GM12878 (cell line): ENCODE data around the gene TRIM7. TPM values are rescaled to one million over a fixed set of nuclear protein-coding genes. Genes with fewer than 3 reads are reported as not detected.

Source experiments
- ATAC-seq: fragments of 200-7000 bp; cut with Tn5 transposase; 3 replicates; pipeline ENCODE4 v1.9.1; 2020; ENCODE audit warnings: mild to moderate bottlenecking, moderate library complexity
- BruUV-seq: library from RNA; stranded (reverse); fragments of 400-500 nt; replicated peaks from 2 replicates; lab custom pipeline; 2021; lab: Mats Ljungman, UMichigan
- CTCF ChIA-PET: fragments of 300-600 bp; sonication (Branson Sonifier 250); formaldehyde crosslinking; extraction: SDS; loops from one replicate; lab custom pipeline; 2021; ENCODE audit warnings: inconsistent platforms; lab: Yijun Ruan, JAX
- POLR2A ChIA-PET: fragments of 350-600 bp; formaldehyde crosslinking; extraction: SDS; loops from one replicate; lab custom pipeline; 2021; ENCODE audit warnings: inconsistent platforms; lab: Charles Lee
- RAD21 ChIA-PET: fragments of 300-600 bp; sonication (Branson Sonifier 250); formaldehyde crosslinking; loops from one replicate; lab custom pipeline; 2023; ENCODE audit warnings: antibody characterized with exemption; ENCODE audit not compliant: unreplicated experiment; lab: Charles Lee
- SMC1A ChIA-PET: fragments of 300-600 bp; sonication (Branson Sonifier 250); formaldehyde crosslinking; loops from one replicate; lab custom pipeline; 2023; ENCODE audit not compliant: unreplicated experiment, uncharacterized antibody; lab: Charles Lee
- DNase-seq: peaks from one replicate; pipeline ENCODE4 v3.0.0-alpha.2; 2011; ENCODE audit warnings: low read depth, low spot score
- FAIRE-seq: peaks from 3 replicates; lab custom pipeline; 2011; peaks lifted over from hg19 to GRCh38; lab: Jason Lieb, UNC
- H2AFZ ChIP-seq: 2 replicates; pipeline ENCODE4 v1.6.0; 2011; ENCODE audit warnings: low read depth, low read length, control low read depth; ENCODE audit not compliant: control insufficient read depth
- H3K27ac ChIP-seq: 2 replicates; pipeline ENCODE4 v1.5.1; 2011; ENCODE audit warnings: control low read depth; ENCODE audit not compliant: control insufficient read depth, insufficient read depth
- H3K27me3 ChIP-seq, 2 experiments: replicated peaks in 1 of 2; 2 replicates each; pipeline versions ENCODE4 v1.6.0 to v1.6.1; 2011; ENCODE audit warnings: low read length in 1 of 2; ENCODE audit not compliant: control insufficient read depth in 2 of 2, insufficient read depth in 2 of 2
- H3K36me3 ChIP-seq, 2 experiments: 2 replicates each; pipeline ENCODE4 v1.5.1; 2011; ENCODE audit warnings: low read length in 1 of 2; ENCODE audit not compliant: control insufficient read depth in 2 of 2, insufficient read depth in 2 of 2
- H3K4me1 ChIP-seq: 2 replicates; pipeline ENCODE4 v1.6.1; 2011; ENCODE audit warnings: mild to moderate bottlenecking, low read length, moderate library complexity, mixed read lengths; ENCODE audit not compliant: control insufficient read depth, insufficient read depth
- H3K4me2 ChIP-seq: 2 replicates; pipeline ENCODE4 v1.6.0; 2011; ENCODE audit warnings: control low read depth; ENCODE audit not compliant: control insufficient read depth, insufficient read depth
- H3K4me3 ChIP-seq: fragments of 200-600 bp; sonication (generic); 2 replicates; pipeline ENCODE4 v1.5.1; 2016
- H3K79me2 ChIP-seq: 2 replicates; pipeline ENCODE4 v1.6.0; 2011; ENCODE audit warnings: low read length; ENCODE audit not compliant: control insufficient read depth, insufficient read depth
- H3K9ac ChIP-seq: 2 replicates; pipeline ENCODE4 v1.8.0; 2011; ENCODE audit warnings: low read length, control low read depth, mixed read lengths; ENCODE audit not compliant: control insufficient read depth, insufficient read depth
- H3K9me3 ChIP-seq: replicated peaks from 3 replicates; pipeline ENCODE4 v1.5.1; 2011; ENCODE audit warnings: mild to moderate bottlenecking, low read length; ENCODE audit not compliant: control insufficient read depth, insufficient read depth
- H4K20me1 ChIP-seq: 2 replicates; pipeline ENCODE4 v1.6.0; 2011; ENCODE audit not compliant: control insufficient read depth, insufficient read depth
- MEF2A ChIP-seq: IDR thresholded peaks from 2 replicates; pipeline ENCODE4 v1.6.1; 2011; ENCODE audit warnings: low read depth, mild to moderate bottlenecking, low read length, moderate library complexity; ENCODE audit not compliant: insufficient read depth
- SP1 ChIP-seq: IDR thresholded peaks from one replicate; pipeline ENCODE4 v1.6.1; 2011; ENCODE audit warnings: low read depth, low read length
- SRF ChIP-seq, 2 experiments: IDR thresholded peaks; 2 replicates each; pipeline ENCODE4 v1.6.1; 2011; ENCODE audit warnings: low read depth in 2 of 2, low read length in 2 of 2, mild to moderate bottlenecking in 1 of 2, moderate library complexity in 1 of 2
- WGBS: methylation state at CpG from one replicate; pipeline ENCODE4 v1.1.6; 2016; ENCODE audit warnings: low lambda C conversion rate; ENCODE audit not compliant: insufficient replicate concordance, insufficient coverage; ENCODE audit errors: missing lambda C conversion rate; 5-methylcytosine and 5-hydroxymethylcytosine counted together
- in situ Hi-C: fragments of 300-500 bp; cut with MboI; formaldehyde crosslinking; loops from 9 replicates; pipeline ENCODE4 v1.14.3; 2018; ENCODE audit warnings: mixed read lengths
- intact Hi-C: fragments of 100-400 bp; cut with micrococcal nuclease; formaldehyde crosslinking; loops from one replicate; pipeline ENCODE4 v1.14.2; 2022; ENCODE audit not compliant: unreplicated experiment
- polyA plus RNA-seq, 11 experiments: library from polyadenylated mRNA; depleted of rRNA in 4 of 11; unstranded in 6 of 11; stranded (reverse) in 5 of 11; fragments of >200 nt; fragmentation: Nextera tagmentation in 4 of 11; fragmentation: Illumina TruSeq in 1 of 11; extraction: Ambion mirVana in 4 of 11; extraction: Trizol in 1 of 11; gene quantifications; 1 replicate in 1 of 11; 2 replicates in 10 of 11; pipeline versions ENCODE4 v1.2.1 to v1.2.3, GENCODE V29; 2011 to 2016; ENCODE audit warnings: inconsistent platforms in 2 of 11, missing spikeins in 2 of 11, low read depth in 1 of 11
- total RNA-seq, 4 experiments: library from RNA; depleted of rRNA in 3 of 4; stranded (reverse); fragments of >200 nt in 3 of 4; fragmentation: Illumina TruSeq in 1 of 4; extraction: Trizol in 1 of 4; gene quantifications; 2 replicates each; pipeline versions ENCODE4 v1.2.1 to v1.2.3, GENCODE V29; 2013 to 2021

The TRIM7 gene
- total and polyA plus RNA-seq, 10 of the 15 experiments (the other 5 are each of a cell fraction or from before 2014, with no cell fraction given) = 0.02 to 1.6 (median 0.41) TPM

DNA sequence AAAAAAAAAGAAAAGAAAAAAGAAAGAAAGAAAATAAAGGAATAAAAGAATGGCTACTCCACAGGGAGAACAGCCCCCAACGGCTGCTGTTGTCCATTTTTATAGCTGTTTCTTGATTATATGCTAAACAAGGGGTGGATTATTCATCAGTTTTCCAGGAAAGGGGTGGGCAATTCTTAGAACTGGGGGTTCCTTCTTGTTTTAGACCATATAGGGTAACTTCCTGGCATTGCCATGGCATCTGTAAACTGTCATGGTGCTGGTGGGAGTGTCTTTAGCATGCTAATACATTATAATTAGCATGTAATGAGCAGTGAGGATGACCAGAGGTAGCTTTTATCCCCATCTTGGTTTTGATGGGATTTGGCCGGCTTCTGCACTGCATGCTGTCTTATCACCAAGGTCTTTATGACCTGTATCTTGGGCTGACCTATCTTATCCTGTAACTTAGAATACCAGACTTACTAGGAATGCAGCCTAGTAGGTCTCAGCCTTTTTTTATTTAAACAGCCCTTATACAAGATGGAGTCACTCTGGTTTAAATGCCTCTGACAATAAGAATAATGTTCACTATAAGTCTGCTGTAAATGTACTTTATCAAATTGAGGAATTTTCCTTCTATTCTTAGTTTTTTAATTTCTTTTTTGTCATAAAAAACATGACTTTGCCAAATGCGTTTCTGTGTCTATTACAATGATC is 28.6 kb downstream of the TRIM7 start:
- intact Hi-C loops (no loop called here), in situ Hi-C loops (no loop called here)
- DNase-seq (no peak), FAIRE-seq (no peak), ATAC-seq (no peak)
- no peak overlapping the region for H3K4me3 ChIP-seq
- peaks cover 5% of the 10 kb centered on the region; the same call in 1 of the 2 replicates for H3K4me1 ChIP-seq
- ChIA-PET SMC1A (interaction anchor here (1.5 to 1.7 kb wide), 2 partner anchors 8 to 376 kb away, joined by 3 to 6 read pairs; no protein-coding TSS in a partner anchor), RAD21 (interaction anchor here (0.8 to 1.3 kb wide), 2 partner anchors 15 to 133 kb away, joined by 4 read pairs; no protein-coding TSS in a partner anchor), CTCF (interaction anchor here (1.9 kb wide), 1 partner anchor 8 kb away, joined by 5 read pairs; no protein-coding TSS in a partner anchor), POLR2A (no interaction called here)
- TF ChIP-seq SP1 (no peak), MEF2A (no peak), SRF (IDR thresholded peaks at IDR 0.05; ENCODE audit: low read depth in 2 of 2, low read length in 2 of 2) (0 out of 4 replicates have a peak, but pooled peaks of 1 of the 2 experiments have one; percentile 31)
- H3K9ac ChIP-seq = no peak overlapping the region
- BruUV-seq = no TSS peak
- H3K9me3 ChIP-seq = no peaks in the 10 kb centered on the region
- no peaks in the 10 kb centered on the region for H3K36me3 ChIP-seq
- H2AFZ ChIP-seq = no peak overlapping the region
- H3K4me2 ChIP-seq = no peak overlapping the region
- 25% methylated on average over 3 of the region's 3 CpGs for WGBS
- no peak overlapping the region for H3K27ac ChIP-seq
- H4K20me1 ChIP-seq = no peaks in the 10 kb centered on the region
- H3K27me3 ChIP-seq = no peaks in the 10 kb centered on the region
- no peaks in the 10 kb centered on the region for H3K79me2 ChIP-seq
